HEK293 (cell line): ENCODE results near the gene NCR3LG1.

Experiments used
- BCL11B ChIP-seq: fragments of 450-650 bp; formaldehyde crosslinking; IDR thresholded peaks from 2 replicates; pipeline ENCODE4 v1.5.1; 2016; ENCODE audit warnings: low read depth, missing biosample characterization, missing genetic modification characterization
- FEZF1 ChIP-seq: fragments of 450-650 bp; formaldehyde crosslinking; IDR thresholded peaks from 2 replicates; pipeline ENCODE4 v1.5.1; 2016; ENCODE audit warnings: missing biosample characterization, missing genetic modification characterization
- KLF9 ChIP-seq: fragments of 450-650 bp; formaldehyde crosslinking; IDR thresholded peaks from 2 replicates; pipeline ENCODE4 v1.5.1; 2016; ENCODE audit warnings: missing biosample characterization, missing genetic modification characterization, low read depth
- REPIN1 ChIP-seq: fragments of 450-650 bp; formaldehyde crosslinking; IDR thresholded peaks from 2 replicates; pipeline ENCODE4 v1.5.1; 2017; ENCODE audit warnings: missing biosample characterization, missing genetic modification characterization, low read depth
- SP2 ChIP-seq: fragments of 450-650 bp; formaldehyde crosslinking; IDR thresholded peaks from 2 replicates; pipeline ENCODE4 v1.5.1; 2016; ENCODE audit warnings: missing biosample characterization, missing genetic modification characterization
- SP3 ChIP-seq: fragments of 450-650 bp; formaldehyde crosslinking; IDR thresholded peaks from 2 replicates; pipeline ENCODE4 v1.5.1; 2016; ENCODE audit warnings: missing biosample characterization, missing genetic modification characterization
- TRIM28 ChIP-seq: IDR thresholded peaks from 2 replicates; pipeline ENCODE4 v1.6.1; 2011; ENCODE audit warnings: low read length, control low read depth, borderline replicate concordance
- YY2 ChIP-seq: fragments of 450-650 bp; formaldehyde crosslinking; IDR thresholded peaks from 2 replicates; pipeline ENCODE4 v1.5.1; 2016; ENCODE audit warnings: missing biosample characterization, missing genetic modification characterization
- ZBTB1 ChIP-seq: fragments of 450-650 bp; formaldehyde crosslinking; IDR thresholded peaks from 2 replicates; pipeline ENCODE4 v1.5.1; 2016; ENCODE audit warnings: missing biosample characterization, missing genetic modification characterization
- ZBTB20 ChIP-seq: fragments of 450-650 bp; formaldehyde crosslinking; IDR thresholded peaks from 2 replicates; pipeline ENCODE4 v1.5.1; 2016; ENCODE audit warnings: missing biosample characterization, missing genetic modification characterization
- ZBTB7A ChIP-seq: fragments of 450-650 bp; formaldehyde crosslinking; IDR thresholded peaks from 2 replicates; pipeline ENCODE4 v1.5.1; 2016; ENCODE audit warnings: low read depth, missing biosample characterization, missing genetic modification characterization
- ZFP69B ChIP-seq: fragments of 450-650 bp; formaldehyde crosslinking; IDR thresholded peaks from 2 replicates; pipeline ENCODE4 v1.5.1; 2016; ENCODE audit warnings: missing biosample characterization, missing genetic modification characterization
- ZNF10 ChIP-seq: fragments of 450-650 bp; formaldehyde crosslinking; IDR thresholded peaks from 2 replicates; pipeline ENCODE4 v1.5.1; 2017; ENCODE audit warnings: missing biosample characterization, missing genetic modification characterization
- ZNF132 ChIP-seq: fragments of 450-650 bp; formaldehyde crosslinking; IDR thresholded peaks from 2 replicates; pipeline ENCODE4 v1.5.1; 2017; ENCODE audit warnings: missing biosample characterization, missing genetic modification characterization, borderline replicate concordance
- ZNF133 ChIP-seq: fragments of 450-650 bp; formaldehyde crosslinking; IDR thresholded peaks from 2 replicates; pipeline ENCODE4 v1.5.1; 2016; ENCODE audit warnings: missing biosample characterization, missing genetic modification characterization
- ZNF184 ChIP-seq: fragments of 450-650 bp; IDR thresholded peaks from 2 replicates; pipeline ENCODE4 v1.5.1; 2018; ENCODE audit warnings: missing biosample characterization, mild to moderate bottlenecking, missing genetic modification characterization
- ZNF423 ChIP-seq: fragments of 450-650 bp; formaldehyde crosslinking; IDR thresholded peaks from 2 replicates; pipeline ENCODE4 v1.5.1; 2016; ENCODE audit warnings: missing biosample characterization, missing genetic modification characterization
- ZNF48 ChIP-seq: fragments of 450-650 bp; formaldehyde crosslinking; IDR thresholded peaks from 2 replicates; pipeline ENCODE4 v1.5.1; 2016; ENCODE audit warnings: missing biosample characterization, missing genetic modification characterization
- ZNF529 ChIP-seq: fragments of 450-650 bp; formaldehyde crosslinking; IDR thresholded peaks from 2 replicates; pipeline ENCODE4 v1.5.1; 2017; ENCODE audit warnings: missing genetic modification characterization, missing biosample characterization; ENCODE audit not compliant: insufficient replicate concordance
- ZNF544 ChIP-seq: fragments of 450-650 bp; formaldehyde crosslinking; IDR thresholded peaks from 2 replicates; pipeline ENCODE4 v1.5.0; 2017; ENCODE audit warnings: missing biosample characterization, missing genetic modification characterization
- ZNF555 ChIP-seq: fragments of 450-650 bp; formaldehyde crosslinking; conservative IDR thresholded peaks from 2 replicates; pipeline ENCODE4 v1.5.1; 2017; ENCODE audit warnings: missing biosample characterization, mild to moderate bottlenecking, missing genetic modification characterization, inconsistent platforms
- ZNF777 ChIP-seq: fragments of 450-650 bp; formaldehyde crosslinking; IDR thresholded peaks from 2 replicates; pipeline ENCODE4 v1.5.1; 2017; ENCODE audit warnings: missing biosample characterization, missing genetic modification characterization, borderline replicate concordance
- ZNF791 ChIP-seq: fragments of 450-650 bp; formaldehyde crosslinking; IDR thresholded peaks from 2 replicates; pipeline ENCODE4 v1.5.1; 2016; ENCODE audit warnings: missing biosample characterization, missing genetic modification characterization
- ZSCAN16 ChIP-seq: fragments of 450-650 bp; formaldehyde crosslinking; IDR thresholded peaks from 2 replicates; pipeline ENCODE4 v1.5.1; 2016; ENCODE audit warnings: missing biosample characterization, missing genetic modification characterization
- TF ChIP-seq, protein P1 (sequence below): fragments of 450-650 bp; formaldehyde crosslinking; IDR thresholded peaks from 2 replicates; pipeline ENCODE4 v1.5.1; 2016; ENCODE audit warnings: missing biosample characterization, missing genetic modification characterization
- TF ChIP-seq, protein P2 (sequence below): fragments of 450-650 bp; formaldehyde crosslinking; IDR thresholded peaks from 2 replicates; pipeline ENCODE4 v1.5.1; 2016; ENCODE audit warnings: missing biosample characterization, missing genetic modification characterization
- TF ChIP-seq, protein P3 (sequence below): fragments of 450-650 bp; formaldehyde crosslinking; IDR thresholded peaks from 2 replicates; pipeline ENCODE4 v1.5.1; 2016; ENCODE audit warnings: missing biosample characterization, missing genetic modification characterization
- TF ChIP-seq, protein P4 (sequence below): fragments of 450-650 bp; formaldehyde crosslinking; IDR thresholded peaks from 2 replicates; pipeline ENCODE4 v1.5.1; 2016; ENCODE audit warnings: missing biosample characterization, missing genetic modification characterization
- TF ChIP-seq, protein P5 (sequence below): fragments of 450-650 bp; formaldehyde crosslinking; IDR thresholded peaks from 2 replicates; pipeline ENCODE4 v1.5.1; 2016; ENCODE audit warnings: missing biosample characterization, missing genetic modification characterization, low read depth

The NCR3LG1 gene

DNA sequence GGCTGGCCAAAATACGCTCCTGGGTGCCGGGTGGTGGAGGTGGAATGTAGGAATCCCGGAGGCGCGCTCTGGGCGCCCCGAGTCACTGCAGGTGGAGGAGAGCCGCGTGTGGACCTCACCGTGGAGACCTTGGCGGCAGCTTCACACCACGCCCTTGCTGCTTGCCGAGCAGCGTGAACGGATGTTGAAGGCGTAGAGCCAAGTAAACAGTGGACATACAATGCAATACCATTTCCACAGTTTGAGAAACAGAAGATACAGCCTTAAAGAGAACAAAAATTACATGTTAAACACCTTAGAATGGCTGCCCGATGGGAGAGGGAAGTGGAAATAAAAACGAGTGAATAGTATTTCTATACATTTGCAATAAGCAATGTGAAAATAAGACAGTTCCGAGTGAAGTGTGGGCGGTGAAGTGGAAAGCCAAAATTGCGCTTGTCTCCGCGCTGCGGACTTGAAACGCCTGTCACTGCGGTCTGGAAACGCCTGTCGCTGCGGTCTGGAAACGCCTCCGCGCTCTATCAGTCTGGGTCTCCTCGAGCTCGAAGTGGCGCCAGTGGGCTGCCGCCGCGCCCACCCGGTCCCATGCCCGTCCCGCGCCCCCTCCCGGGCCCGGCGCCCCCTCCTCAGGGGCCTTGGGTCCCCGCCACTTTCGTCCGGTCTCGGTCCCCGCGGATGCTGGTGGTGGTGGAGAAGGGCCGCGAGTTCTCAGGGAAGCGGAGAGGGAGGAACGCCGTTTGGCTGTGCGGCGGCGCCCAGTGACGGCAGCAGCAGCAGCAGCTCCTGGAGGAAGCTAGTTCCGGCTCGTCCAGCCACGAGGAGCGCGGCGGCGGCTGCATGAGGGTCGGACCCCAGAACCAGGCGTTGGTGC lies 1.6 kb downstream of the NCR3LG1 start (continued):
- TF ChIP-seq, protein P1, sequence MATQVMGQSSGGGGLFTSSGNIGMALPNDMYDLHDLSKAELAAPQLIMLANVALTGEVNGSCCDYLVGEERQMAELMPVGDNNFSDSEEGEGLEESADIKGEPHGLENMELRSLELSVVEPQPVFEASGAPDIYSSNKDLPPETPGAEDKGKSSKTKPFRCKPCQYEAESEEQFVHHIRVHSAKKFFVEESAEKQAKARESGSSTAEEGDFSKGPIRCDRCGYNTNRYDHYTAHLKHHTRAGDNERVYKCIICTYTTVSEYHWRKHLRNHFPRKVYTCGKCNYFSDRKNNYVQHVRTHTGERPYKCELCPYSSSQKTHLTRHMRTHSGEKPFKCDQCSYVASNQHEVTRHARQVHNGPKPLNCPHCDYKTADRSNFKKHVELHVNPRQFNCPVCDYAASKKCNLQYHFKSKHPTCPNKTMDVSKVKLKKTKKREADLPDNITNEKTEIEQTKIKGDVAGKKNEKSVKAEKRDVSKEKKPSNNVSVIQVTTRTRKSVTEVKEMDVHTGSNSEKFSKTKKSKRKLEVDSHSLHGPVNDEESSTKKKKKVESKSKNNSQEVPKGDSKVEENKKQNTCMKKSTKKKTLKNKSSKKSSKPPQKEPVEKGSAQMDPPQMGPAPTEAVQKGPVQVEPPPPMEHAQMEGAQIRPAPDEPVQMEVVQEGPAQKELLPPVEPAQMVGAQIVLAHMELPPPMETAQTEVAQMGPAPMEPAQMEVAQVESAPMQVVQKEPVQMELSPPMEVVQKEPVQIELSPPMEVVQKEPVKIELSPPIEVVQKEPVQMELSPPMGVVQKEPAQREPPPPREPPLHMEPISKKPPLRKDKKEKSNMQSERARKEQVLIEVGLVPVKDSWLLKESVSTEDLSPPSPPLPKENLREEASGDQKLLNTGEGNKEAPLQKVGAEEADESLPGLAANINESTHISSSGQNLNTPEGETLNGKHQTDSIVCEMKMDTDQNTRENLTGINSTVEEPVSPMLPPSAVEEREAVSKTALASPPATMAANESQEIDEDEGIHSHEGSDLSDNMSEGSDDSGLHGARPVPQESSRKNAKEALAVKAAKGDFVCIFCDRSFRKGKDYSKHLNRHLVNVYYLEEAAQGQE (tag by site-specific recombination) = no peak
- TF ChIP-seq ZNF544 (tag by site-specific recombination) (no peak), ZBTB20 (tag by site-specific recombination) (peak; percentile 84), KLF9 (tag by site-specific recombination) (peak; percentile 58), ZBTB1 (tag by site-specific recombination) (0 out of 2 replicates have a peak, but pooled peaks have one; percentile 21), ZNF791 (tag by site-specific recombination) (no peak), BCL11B (tag by site-specific recombination) (no peak), SP3 (no peak; the same call in 1 of the 2 replicates), ZNF555 (tag by site-specific recombination) (no peak), YY2 (no peak), ZNF529 (tag by site-specific recombination) (no peak), ZNF48 (tag by site-specific recombination) (no peak), ZNF10 (tag by site-specific recombination) (0 out of 2 replicates have a peak, but pooled peaks have one; percentile 25), ZNF777 (0 out of 2 replicates have a peak, but pooled peaks have one; percentile 14), ZNF132 (tag by site-specific recombination) (no peak), ZSCAN16 (tag by site-specific recombination) (no peak), SP2 (tag by site-specific recombination) (peak; percentile 76), ZFP69B (0 out of 2 replicates have a peak, but pooled peaks have one; percentile 34), ZNF184 (tag by site-specific recombination) (no peak), ZNF423 (0 out of 2 replicates have a peak, but pooled peaks have one; percentile 16), TRIM28 (no peak), FEZF1 (tag by site-specific recombination) (no peak), REPIN1 (tag by site-specific recombination) (no peak), ZNF133 (no peak), ZBTB7A (no peak)
- TF ChIP-seq, protein P2, sequence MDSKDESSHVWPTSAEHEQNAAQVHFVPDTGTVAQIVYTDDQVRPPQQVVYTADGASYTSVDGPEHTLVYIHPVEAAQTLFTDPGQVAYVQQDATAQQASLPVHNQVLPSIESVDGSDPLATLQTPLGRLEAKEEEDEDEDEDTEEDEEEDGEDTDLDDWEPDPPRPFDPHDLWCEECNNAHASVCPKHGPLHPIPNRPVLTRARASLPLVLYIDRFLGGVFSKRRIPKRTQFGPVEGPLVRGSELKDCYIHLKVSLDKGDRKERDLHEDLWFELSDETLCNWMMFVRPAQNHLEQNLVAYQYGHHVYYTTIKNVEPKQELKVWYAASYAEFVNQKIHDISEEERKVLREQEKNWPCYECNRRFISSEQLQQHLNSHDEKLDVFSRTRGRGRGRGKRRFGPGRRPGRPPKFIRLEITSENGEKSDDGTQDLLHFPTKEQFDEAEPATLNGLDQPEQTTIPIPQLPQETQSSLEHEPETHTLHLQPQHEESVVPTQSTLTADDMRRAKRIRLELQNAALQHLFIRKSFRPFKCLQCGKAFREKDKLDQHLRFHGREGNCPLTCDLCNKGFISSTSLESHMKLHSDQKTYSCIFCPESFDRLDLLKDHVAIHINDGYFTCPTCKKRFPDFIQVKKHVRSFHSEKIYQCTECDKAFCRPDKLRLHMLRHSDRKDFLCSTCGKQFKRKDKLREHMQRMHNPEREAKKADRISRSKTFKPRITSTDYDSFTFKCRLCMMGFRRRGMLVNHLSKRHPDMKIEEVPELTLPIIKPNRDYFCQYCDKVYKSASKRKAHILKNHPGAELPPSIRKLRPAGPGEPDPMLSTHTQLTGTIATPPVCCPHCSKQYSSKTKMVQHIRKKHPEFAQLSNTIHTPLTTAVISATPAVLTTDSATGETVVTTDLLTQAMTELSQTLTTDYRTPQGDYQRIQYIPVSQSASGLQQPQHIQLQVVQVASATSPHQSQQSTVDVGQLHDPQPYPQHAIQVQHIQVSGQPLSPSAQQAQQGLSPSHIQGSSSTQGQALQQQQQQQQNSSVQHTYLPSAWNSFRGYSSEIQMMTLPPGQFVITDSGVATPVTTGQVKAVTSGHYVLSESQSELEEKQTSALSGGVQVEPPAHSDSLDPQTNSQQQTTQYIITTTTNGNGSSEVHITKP = peak; percentile 29; the same call in 1 of the 2 replicates
- TF ChIP-seq, protein P3, sequence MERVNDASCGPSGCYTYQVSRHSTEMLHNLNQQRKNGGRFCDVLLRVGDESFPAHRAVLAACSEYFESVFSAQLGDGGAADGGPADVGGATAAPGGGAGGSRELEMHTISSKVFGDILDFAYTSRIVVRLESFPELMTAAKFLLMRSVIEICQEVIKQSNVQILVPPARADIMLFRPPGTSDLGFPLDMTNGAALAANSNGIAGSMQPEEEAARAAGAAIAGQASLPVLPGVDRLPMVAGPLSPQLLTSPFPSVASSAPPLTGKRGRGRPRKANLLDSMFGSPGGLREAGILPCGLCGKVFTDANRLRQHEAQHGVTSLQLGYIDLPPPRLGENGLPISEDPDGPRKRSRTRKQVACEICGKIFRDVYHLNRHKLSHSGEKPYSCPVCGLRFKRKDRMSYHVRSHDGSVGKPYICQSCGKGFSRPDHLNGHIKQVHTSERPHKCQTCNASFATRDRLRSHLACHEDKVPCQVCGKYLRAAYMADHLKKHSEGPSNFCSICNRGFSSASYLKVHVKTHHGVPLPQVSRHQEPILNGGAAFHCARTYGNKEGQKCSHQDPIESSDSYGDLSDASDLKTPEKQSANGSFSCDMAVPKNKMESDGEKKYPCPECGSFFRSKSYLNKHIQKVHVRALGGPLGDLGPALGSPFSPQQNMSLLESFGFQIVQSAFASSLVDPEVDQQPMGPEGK = peak; percentile 82
- TF ChIP-seq, protein P4, sequence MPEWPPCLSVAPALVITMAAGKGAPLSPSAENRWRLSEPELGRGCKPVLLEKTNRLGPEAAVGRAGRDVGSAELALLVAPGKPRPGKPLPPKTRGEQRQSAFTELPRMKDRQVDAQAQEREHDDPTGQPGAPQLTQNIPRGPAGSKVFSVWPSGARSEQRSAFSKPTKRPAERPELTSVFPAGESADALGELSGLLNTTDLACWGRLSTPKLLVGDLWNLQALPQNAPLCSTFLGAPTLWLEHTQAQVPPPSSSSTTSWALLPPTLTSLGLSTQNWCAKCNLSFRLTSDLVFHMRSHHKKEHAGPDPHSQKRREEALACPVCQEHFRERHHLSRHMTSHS (tag by site-specific recombination) = no peak
- TF ChIP-seq, protein P5, sequence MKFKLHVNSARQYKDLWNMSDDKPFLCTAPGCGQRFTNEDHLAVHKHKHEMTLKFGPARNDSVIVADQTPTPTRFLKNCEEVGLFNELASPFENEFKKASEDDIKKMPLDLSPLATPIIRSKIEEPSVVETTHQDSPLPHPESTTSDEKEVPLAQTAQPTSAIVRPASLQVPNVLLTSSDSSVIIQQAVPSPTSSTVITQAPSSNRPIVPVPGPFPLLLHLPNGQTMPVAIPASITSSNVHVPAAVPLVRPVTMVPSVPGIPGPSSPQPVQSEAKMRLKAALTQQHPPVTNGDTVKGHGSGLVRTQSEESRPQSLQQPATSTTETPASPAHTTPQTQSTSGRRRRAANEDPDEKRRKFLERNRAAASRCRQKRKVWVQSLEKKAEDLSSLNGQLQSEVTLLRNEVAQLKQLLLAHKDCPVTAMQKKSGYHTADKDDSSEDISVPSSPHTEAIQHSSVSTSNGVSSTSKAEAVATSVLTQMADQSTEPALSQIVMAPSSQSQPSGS (tag by site-specific recombination) = no peak
